ENCODE measurements around the gene WNT6.

The WNT6 gene

DNA sequence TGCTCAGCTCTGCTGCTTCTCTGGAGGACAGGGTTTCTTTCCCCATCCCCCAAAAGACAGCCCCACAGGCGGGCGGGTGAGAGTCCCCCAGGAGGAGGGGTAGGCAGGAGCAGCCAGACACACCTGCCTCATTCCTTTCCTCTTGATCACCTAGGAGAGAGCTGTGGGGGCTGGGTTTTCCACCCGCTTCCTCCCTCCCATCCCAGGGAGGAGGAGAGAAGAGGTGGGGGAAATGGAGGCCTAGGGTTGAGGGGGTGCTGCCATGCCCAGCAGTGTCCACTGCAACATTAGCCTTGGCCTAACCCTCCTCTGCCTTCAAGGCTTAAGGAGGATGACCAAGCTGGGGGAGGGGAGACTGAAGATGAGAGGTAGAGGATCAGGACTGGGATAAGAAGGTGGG lies 35.7 kb downstream of the WNT6 start:
- peak; percentile 44 for DNase-seq

DNA sequence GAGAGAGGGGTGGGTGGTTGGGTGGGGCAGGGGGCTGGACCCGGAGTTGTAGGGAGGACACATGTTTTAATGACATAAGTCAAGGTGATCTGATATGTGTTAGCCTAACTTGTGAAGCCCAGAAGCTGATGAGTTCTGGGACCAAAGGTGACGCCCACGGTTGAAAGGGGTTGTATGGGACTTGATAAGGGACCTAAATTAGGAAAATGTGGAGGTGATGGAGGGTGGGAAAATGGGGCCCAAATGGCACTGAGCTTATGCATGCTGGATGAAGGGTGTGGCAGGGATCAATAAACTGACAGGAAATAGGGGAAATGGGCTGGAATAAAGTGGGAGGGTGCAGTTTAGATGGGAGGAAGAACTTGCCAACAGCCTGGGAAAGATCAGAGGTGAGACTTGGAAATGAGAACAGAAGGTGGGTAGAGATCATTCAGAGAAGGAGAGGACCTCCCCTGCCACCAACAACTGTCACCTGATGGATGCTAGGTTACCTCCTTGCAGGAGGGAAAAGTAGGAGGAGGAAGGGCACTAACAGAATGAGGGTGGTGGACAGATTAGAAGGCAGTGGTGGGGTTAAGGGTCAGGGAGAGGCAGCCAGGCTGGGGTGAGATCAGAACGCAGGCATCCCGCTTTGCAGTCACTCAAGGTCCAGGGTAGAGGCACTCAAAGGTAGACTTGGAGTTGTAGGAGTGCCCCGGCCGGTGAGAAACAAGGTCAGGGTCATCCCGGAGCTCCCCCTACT lies 36.3 kb downstream of the WNT6 start:
- DNase-seq, result no peak

DNA sequence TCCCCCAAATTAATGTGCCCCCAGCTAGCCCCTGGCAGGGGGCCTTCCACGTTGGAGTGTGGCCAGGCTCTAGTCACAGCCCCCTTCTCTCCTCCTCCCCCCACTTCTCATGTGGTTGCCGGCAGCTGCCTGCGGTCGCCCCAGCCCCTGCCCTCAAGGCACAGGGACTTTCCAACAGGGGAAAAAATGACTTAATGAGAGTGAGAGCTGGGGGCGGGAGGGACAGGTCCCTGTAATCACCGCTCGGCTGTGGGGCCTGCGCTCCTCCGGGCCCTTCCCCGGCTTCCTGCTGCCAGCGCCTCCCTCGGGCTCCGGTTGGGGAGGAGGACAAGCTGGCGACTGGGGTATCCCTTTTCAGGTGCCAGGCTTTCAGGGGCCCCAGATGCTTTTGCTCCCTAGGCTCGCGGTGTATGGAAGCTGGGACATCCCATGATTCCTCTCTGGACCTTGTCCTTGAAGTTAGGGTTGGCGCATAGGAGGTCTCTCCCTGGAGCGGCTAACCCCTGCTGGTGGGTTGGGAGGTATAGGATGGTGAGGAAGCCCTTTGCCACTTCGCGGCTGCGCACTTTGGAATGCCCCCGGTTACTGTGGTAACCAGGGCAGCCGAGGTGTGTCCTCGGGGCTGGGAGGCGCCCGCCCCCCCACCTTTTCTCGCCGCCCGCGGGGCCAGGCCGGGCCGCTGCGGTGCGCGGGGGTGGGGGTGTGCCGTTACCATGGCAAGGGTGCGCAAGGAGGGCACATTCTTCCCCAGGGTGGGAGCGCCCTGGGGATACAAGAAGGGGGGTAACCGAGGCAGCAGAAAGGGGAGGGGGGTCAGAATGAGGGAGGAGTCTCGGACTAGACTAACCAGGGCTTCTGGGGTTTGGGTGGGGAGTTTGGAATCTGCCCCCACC lies 37.1 kb downstream of the WNT6 start:
- peak; percentile 76 for DNase-seq

DNA sequence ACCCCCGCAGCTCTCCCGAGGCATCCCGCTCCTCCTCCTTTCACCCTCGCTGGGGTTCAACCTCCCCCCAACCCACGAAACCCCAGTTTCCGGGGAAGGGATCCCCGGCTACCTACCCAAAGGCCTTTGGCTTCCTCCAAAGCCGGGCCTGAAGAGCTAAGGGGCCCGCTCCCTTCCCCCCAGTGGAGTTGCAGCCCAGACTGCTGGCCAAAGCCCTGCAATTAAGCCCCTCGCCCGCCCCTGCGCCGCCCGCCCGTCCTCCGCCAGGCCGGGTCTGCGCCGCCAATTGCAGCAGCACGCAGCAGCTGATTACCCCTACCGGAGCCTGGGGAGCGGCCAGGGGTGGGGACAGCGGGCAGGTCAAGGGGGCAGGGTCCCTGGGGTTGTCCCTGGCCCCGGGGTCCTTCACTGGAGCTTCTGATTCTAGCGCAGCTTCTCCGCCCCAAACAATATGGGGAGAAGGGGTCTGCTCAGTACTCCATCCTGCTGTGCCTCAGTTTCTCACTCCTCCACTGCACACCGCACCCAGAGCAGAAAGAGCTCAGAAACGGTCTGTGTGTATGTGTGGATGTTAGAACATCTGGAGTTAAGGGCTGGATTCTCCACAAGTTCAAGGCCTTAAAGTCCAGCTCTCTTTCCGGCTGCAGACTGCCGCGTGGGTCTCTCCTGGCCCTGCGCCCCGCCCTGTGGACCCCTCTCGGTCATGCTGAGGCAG lies 37.9 kb downstream of the WNT6 start:
- DNase-seq, result no peak

DNA sequence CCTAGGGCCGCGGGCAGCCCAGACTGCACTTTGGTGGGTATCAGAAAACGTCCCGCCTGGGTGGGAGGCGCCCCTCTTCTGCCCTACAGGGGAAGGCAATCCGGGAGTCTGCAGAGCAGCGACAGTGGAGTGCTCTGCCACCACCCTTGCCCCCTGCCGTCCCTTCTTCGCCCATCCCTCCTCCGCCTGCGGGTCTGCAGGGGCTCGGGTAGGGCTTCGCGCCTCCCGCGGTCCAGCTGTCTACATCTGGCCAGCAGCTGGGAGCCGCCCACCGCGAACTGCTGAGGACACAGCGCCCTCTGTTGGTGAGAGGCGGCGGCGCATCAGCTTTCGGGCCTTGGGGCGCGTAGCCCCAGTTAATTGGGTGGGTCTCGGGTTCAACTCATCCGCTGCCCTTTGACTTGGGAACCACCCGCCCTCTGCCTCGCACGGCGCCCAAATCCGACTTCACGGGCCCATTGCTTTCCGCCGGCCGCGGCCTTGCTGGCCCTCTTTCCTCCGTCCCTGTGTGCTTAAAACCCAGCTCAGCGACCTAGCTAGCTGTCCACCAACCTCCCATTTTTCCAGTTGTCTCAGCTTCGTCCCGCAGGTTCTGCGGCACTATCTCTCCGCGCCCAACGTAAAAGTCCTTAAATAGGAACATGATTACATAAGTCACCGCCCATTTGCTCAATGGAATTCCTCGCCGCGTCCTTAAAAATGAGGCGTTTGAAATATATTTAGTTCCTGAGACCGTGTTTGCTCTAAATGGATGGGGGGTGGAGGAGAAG lies 38.7 kb downstream of the WNT6 start:
- peak; percentile 90 for DNase-seq

DNA sequence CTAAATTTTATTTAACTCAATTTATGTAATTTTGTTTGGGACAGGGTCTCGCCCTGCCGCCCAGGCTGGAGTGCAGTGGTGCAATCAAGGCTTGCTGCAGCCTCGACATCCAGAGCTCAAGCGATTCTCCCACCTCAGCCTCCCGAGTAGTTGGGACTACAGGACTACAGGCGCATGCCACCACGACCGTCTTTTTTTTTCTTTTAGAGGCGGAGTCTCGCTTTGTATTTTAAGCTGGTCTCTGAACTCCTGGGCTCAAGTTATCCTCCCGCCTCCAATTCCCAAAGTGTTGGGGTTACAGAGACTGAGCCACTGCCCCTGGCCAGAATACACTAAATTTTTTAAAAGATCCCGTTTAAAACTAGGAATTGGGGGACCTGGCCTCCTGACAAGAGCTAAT lies 39.5 kb downstream of the WNT6 start:
- DNase-seq, result no peak

DNA sequence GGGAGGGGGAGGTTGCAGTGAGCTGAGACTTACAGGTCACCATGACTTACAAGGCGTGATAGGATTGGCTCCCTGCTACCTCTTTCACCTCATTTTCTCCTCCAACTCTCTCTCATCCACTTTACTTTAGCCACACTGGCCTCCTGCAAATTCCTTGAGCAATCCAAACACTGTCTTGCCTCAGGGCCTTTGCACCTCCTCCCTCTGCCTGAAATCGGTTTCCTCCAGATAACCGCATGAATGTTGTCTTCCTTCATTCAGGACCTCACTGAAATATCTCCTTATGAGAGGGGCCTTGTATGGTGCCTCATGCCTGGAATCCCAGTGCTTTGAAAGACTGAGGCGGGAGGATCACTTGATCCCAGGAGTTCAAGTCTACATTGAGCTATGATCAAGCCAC lies 42.8 kb downstream of the WNT6 start:
- DNase-seq, result no peak

DNA sequence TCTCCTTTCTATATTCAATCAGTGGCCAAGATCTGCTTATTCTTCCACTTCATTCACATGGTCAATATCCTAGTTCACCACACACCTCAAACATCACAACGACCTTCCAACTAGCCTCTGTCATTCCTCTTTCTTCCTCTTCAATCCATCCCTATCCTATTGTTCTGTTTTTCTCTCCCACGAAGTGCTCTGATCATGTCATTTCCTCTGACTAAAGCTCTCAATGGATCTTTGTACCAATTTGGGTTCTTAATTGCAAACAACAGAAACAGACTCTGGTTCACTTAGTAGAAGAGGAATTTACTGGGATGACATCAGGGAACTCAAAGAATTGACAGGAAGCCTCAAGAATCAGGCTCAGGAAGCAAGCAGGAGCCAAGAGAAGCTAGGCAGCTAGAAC lies 44.6 kb downstream of the WNT6 start:
- no peak for DNase-seq

DNA sequence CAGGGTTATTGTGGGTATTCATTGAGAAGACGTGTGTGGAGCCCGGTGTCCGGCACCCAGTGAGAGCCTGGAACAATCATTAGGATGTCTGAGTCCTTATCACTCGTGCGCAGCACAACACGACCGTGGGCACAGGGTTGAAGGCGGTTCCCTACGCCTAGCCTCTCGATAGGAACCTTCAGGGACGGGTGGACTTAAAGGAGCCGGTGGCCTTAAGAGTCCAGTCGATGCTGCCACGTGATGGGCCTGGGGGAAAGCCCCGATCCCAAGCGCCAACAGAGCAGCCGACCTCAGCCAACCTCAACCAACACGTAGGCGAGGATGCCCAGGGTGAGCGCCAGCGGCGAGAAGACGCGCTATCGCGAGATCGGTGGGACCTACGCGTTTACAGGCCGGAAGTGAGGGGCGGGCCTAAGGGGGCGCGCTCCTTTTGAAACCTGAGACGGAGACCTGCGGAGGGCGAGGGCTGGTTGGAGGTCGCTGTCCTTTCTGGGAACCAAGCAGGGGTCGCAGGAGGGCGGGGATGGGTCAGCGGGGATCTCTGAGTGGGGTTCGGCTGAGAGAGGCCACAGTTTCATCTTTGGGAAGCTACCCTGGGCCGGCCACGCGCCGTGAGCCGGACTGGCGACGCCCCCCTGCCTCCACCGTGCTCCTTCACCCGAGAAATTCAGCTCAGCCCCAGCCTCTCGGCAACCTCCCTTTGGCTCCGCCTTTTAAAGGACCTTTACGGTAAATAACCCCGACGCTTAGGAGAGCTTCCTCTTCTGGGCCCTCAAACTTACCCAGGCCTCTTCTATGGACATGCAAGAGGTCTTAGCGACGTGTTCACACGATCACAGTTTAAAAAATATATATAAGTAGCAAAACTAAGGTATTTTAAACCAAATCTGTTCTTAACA lies 49.4 kb downstream of the WNT6 start:
- no peak for DNase-seq

DNA sequence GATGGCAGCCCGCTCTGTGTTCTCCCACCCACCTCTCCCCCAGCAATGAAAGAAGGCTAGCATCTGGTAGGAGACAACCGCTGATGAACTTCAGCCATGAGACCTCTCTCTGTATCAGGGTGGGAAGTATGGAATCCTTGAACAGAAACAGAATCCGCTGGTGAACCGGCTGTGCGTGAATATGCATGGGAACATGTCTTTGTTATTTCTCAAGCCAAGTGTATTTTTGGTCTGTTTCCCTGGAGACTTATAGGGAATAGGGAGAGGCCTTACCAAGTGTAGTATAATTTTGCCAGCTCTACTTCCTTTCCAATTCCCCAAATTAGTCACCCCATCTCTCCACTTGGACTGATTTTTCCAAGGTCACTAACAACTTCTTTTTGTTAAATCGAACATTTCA lies 51.1 kb downstream of the WNT6 start:
- DNase-seq, result no peak

DNA sequence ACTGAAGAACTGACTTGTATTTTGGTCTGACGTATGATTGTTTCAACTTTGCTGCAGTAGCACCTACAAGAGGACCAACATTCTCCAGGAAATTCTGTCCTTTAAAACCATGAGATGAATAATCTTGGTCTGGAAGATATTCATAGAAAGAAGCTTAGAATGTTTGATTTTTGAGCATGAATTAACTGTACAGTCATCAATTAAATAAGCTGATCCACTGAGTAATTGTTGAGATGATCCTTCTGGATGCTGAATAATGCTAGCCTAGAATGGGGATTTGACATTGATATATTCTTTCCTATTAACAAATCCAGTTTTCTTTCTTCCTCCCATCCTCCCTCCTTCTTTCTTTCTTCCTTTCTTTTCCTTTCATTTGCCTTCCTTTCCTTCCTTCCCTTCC lies 60.9 kb downstream of the WNT6 start:
- DNase-seq, result no peak

Measured in 8988T (cell line).